ENCODE data around the gene UBE2G1.
A peak's percentile ranks its signal among the peaks of the same experiment; 100 is the strongest.
"Not testable (repeated sequence)": the region's sequence is repeated elsewhere in the genome, so short reads cannot be mapped to it uniquely, and the experiment has no call there.

Gene UBE2G1

GRCh38 chr17:4304417-4305027, 62.0 kb downstream of the UBE2G1 start:
- DNase-seq (ENCODE audit: low read depth in 2 of 2) = peak in 1 of 2 experiments; percentile 15

- DNase-seq (ENCODE audit: low read depth in 2 of 2) = no peak
Observed at GRCh38 chr17:4301066-4301465, 65.4 kb downstream of the UBE2G1 start.

- DNase-seq (ENCODE audit: low read depth in 2 of 2) = no peak
Observed at GRCh38 chr17:4297351-4297750, 69.1 kb downstream of the UBE2G1 start.

- no peak for DNase-seq (ENCODE audit: low read depth in 2 of 2)
Observed at GRCh38 chr17:4295686-4296085, 70.8 kb downstream of the UBE2G1 start.

- DNase-seq (ENCODE audit: low read depth in 2 of 2) = no peak
Observed at GRCh38 chr17:4293572-4293971, 72.9 kb downstream of the UBE2G1 start.

- DNase-seq (ENCODE audit: low read depth in 2 of 2) = no peak
Observed at GRCh38 chr17:4287710-4288109, 78.8 kb downstream of the UBE2G1 start.

- DNase-seq (ENCODE audit: low read depth in 2 of 2) = peak; percentile 7 to 14
Observed at GRCh38 chr17:4276514-4276913, 90.0 kb downstream of the UBE2G1 start.

GRCh38 chr17:4272972-4273368, 93.5 kb downstream of the UBE2G1 start:
- DNase-seq (ENCODE audit: low read depth in 2 of 2) = no peak

- no peak for DNase-seq (ENCODE audit: low read depth in 2 of 2)
Observed at GRCh38 chr17:4272213-4272971, 94.1 kb downstream of the UBE2G1 start.

- DNase-seq (ENCODE audit: low read depth in 2 of 2) = no peak
Observed at GRCh38 chr17:4270736-4271135, 95.7 kb downstream of the UBE2G1 start.

- no peak for DNase-seq (ENCODE audit: low read depth in 2 of 2)
Observed at GRCh38 chr17:4269915-4270314, 96.6 kb downstream of the UBE2G1 start.

GRCh38 chr17:4267402-4267801, 99.1 kb downstream of the UBE2G1 start:
- no peak for DNase-seq (ENCODE audit: low read depth in 2 of 2)

GRCh38 chr17:4266550-4266949, 99.9 kb downstream of the UBE2G1 start:
- DNase-seq (ENCODE audit: low read depth in 2 of 2) = no peak

- peak; percentile 91 to 92 for DNase-seq (ENCODE audit: low read depth in 2 of 2)
Observed at GRCh38 chr17:4263282-4264215, 102.9 kb downstream of the UBE2G1 start, which contains the start of gene ANKFY1. Gene ANKFY1 (minus strand): TSS chr17:4263979. CDS start chr17:4263941, 38 bp downstream.

- no peak for DNase-seq (ENCODE audit: low read depth in 2 of 2)
Observed at GRCh38 chr17:4262703-4263102, 103.8 kb downstream of the UBE2G1 start.

GRCh38 chr17:4261452-4261851, 105.0 kb downstream of the UBE2G1 start:
- no peak for DNase-seq (ENCODE audit: low read depth in 2 of 2)

GRCh38 chr17:4258867-4259266, 107.6 kb downstream of the UBE2G1 start:
- DNase-seq (ENCODE audit: low read depth in 2 of 2) = no peak

- DNase-seq (ENCODE audit: low read depth in 2 of 2) = no peak
Observed at GRCh38 chr17:4256952-4257351, 109.5 kb downstream of the UBE2G1 start.

- not testable (repeated sequence) for DNase-seq (ENCODE audit: low read depth in 2 of 2)
Observed at GRCh38 chr17:4255271-4255670, 111.2 kb downstream of the UBE2G1 start.

- DNase-seq (ENCODE audit: low read depth in 2 of 2) = no peak
Observed at GRCh38 chr17:4250887-4251286, 115.6 kb downstream of the UBE2G1 start.

GRCh38 chr17:4249452-4250029, 116.9 kb downstream of the UBE2G1 start:
- DNase-seq (ENCODE audit: low read depth in 2 of 2) = no peak
